T-helper 17 cell (primary cell): ENCODE measurements around the gene HACL1. TPM values are rescaled to one million over a fixed set of nuclear protein-coding genes. Genes with fewer than 3 reads are reported as not detected.
A peak's percentile ranks its signal among the peaks of the same experiment; 100 is the strongest.

Experiments
- ATAC-seq: fragments of 150-1000 bp; cut with Tn5 transposase; 2 replicates; pipeline ENCODE4 v1.10.0; 2021; ENCODE audit warnings: mild to moderate bottlenecking, moderate library complexity
- DNase-seq, 3 donors: peaks; one replicate each; pipeline versions ENCODE4 v3.0.0 to v3.0.0-alpha.2; 2020 to 2021
- H3K9me3 ChIP-seq: one replicate; pipeline ENCODE4 v1.7.0; 2013; ENCODE audit warnings: low read length, mild to moderate bottlenecking; ENCODE audit not compliant: control insufficient read depth, poor library complexity, severe bottlenecking
- H3K27ac Mint-ChIP-seq: one replicate; pipeline ENCODE4 v1.8.0; 2022; ENCODE audit warnings: mild to moderate bottlenecking, moderate library complexity, mixed read lengths
- H3K27me3 Mint-ChIP-seq: one replicate; pipeline ENCODE4 v1.8.0; 2022; ENCODE audit warnings: mixed read lengths
- H3K36me3 Mint-ChIP-seq: one replicate; pipeline ENCODE4 v1.8.0; 2022; ENCODE audit warnings: low read depth, mixed read lengths
- H3K4me1 Mint-ChIP-seq: one replicate; pipeline ENCODE4 v1.8.0; 2022; ENCODE audit warnings: mild to moderate bottlenecking, mixed read lengths
- H3K4me3 Mint-ChIP-seq: one replicate; pipeline ENCODE4 v1.8.0; 2022; ENCODE audit warnings: mild to moderate bottlenecking, moderate library complexity, mixed read lengths
- total RNA-seq, 4 donors: library from RNA in 2 of 4; stranded (reverse) in 2 of 4; gene quantifications; one replicate each; pipeline ENCODE4 v1.2.3 and lab custom pipeline; 2022 to 2026

The HACL1 gene
- total RNA-seq, 2 donors from 2014 or later: 34.4 to 41.0 TPM

DNA sequence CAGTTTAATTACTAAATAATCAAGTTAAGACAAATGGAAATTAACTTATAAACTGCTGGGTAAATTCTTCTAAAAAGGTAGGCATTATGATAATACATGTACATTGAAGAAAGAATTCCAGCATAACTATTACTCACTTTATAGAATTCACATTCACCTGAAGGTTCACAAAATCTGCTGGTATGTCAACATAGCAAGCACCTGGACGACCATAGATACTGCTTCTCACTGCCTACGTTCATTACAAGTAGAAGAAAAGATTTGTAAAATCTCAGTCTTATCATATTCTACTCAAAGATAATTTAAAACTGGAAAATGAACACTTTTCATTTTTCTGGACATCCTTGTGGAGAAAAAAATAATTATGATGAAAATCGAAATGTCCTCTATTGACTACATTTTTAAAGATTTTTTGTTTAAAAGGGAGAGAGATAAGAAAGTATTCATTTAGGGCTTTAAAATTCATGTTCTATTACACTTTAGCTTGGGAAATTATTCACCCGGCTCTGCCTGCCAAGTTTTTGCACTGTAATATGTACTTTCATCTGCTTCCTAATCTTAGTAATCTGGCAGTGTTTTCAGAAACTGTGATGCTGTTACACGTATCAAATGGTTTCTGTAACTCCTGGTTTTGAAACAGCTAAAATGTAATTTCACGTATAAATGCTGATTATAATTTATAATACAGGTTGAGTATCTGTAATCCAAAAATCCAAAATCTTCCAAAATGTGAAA, 16.1 kb downstream of the HACL1 start:
- peaks cover 10% of the 10 kb centered on the region for H3K4me1 Mint-ChIP-seq
- no peak for ATAC-seq

DNA sequence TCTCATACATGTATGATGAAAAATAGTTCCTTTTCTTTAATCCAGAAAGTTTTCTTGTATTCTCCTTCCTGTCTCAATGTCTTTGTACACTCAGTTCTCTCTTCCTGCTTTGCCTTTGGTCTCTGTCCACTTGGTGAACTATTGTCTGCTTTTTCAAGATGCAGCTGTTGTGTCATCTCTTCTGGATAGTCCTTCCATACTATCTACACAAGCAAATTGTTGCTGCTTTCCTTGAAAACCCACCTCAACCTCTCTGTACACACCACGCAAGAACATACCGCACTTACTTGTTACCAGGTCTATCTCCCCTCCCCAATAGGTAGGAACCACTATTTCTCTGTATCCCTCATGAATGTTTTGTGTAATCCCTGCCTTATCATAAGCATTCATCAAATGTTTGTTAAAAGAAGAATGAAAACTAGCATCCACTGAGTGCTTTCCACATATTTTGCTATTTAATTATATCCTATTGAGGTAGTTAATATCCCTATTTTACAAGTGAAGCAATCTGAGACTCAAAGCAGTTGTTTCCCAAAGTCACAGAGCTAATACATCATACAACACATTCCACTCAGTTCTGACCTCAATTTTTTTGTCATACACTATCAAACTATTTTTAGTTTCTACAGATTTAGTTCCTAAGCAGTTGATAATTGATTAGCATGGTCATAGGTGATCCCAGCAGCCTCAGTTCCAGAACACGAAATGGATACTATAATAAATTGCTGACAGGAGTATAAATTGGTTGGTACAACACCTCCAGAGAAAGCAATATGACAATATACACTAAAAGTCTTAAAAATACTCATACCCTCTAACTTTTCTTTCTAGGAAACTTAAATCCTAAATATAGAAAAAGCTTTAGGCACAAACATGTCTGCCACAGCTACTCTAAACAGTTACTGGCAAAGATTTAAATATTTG, 19.6 kb downstream of the HACL1 start:
- peaks cover 14% of the 10 kb centered on the region for H3K36me3 Mint-ChIP-seq

More for the DNA sequence above, 16.1 kb downstream of the HACL1 start:
- no peaks in the 10 kb centered on the region for H3K9me3 ChIP-seq
- H3K27me3 Mint-ChIP-seq: no peaks in the 10 kb centered on the region
- no peak for DNase-seq
- no peak overlapping the region for H3K4me3 Mint-ChIP-seq
- H3K36me3 Mint-ChIP-seq: peaks cover 9% of the 10 kb centered on the region
- no peak overlapping the region for H3K27ac Mint-ChIP-seq

DNA sequence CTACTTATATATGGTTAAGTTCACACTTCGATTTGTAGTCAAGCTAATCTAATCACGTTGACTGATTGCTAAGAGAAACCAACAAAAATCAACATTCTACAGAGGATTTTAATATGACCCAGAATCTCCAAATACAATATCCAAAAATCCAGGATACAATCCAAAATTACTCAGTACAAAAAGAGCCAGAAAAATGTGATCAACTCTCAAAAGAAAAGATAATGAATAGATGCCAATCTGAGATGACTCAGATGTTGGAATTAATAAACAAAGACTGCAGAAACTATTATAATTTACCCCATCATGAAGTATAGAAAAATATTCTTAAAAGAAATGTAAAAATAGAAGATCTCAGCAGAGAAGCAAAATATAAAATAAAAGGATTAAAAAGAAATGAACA, 22.3 kb downstream of the HACL1 start:
- no peak overlapping the region for H3K4me3 Mint-ChIP-seq
- H3K27ac Mint-ChIP-seq: peak overlapping the region; percentile 37
- peaks cover 14% of the 10 kb centered on the region for H3K36me3 Mint-ChIP-seq
- ATAC-seq (no peak), DNase-seq (no peak)
- H3K27me3 Mint-ChIP-seq: no peaks in the 10 kb centered on the region
- peaks cover 17% of the 10 kb centered on the region for H3K4me1 Mint-ChIP-seq
- no peaks in the 10 kb centered on the region for H3K9me3 ChIP-seq

More for the DNA sequence above, 19.6 kb downstream of the HACL1 start:
- H3K4me3 Mint-ChIP-seq: no peak overlapping the region
- no peaks in the 10 kb centered on the region for H3K9me3 ChIP-seq
- ATAC-seq: no peak
- H3K27me3 Mint-ChIP-seq: no peaks in the 10 kb centered on the region
- DNase-seq: no peak
- H3K4me1 Mint-ChIP-seq: peaks cover 11% of the 10 kb centered on the region
- no peak overlapping the region for H3K27ac Mint-ChIP-seq

DNA sequence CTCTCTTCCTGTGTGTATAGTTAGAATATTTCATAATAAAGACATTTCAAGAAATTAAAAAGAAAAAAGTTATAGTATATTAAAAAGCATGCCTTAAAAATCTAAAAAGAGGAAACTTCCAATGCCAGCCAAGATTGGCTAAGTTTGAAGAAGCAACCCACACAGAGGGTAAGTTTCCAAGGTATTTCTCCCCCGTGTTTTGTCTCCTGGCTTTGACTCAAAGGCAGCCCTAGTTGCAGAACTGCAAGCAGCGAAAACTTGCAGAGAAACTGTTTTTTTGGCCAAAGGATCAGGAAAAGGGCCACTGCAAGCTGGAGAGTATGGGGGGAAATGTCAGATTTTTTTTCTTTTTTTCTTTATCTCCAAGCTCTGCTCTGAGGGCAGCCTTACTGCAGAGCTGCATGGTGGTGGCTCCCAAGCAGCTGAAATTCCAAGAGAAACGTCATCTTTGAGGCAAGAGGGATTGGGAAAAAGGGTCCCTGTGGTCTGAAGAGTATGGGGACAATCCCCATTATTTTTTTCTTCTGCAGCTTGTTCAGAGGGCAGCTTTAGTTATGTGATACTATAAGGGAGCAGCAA, 23.0 kb downstream of the HACL1 start:
- H3K9me3 ChIP-seq: no peaks in the 10 kb centered on the region
- Mint-ChIP-seq H3K27me3 (no peaks in the 10 kb centered on the region), H3K36me3 (peaks cover 14% of the 10 kb centered on the region), H3K4me3 (no peak overlapping the region), H3K4me1 (peaks cover 17% of the 10 kb centered on the region), H3K27ac (peak overlapping the region; percentile 37)
- no peak for ATAC-seq
- no peak for DNase-seq

GRCh38 chr3:15576475-15576874, 24.9 kb downstream of the HACL1 start:
- H3K36me3 Mint-ChIP-seq: peaks cover 11% of the 10 kb centered on the region
- no peaks in the 10 kb centered on the region for H3K9me3 ChIP-seq
- no peaks in the 10 kb centered on the region for H3K27me3 Mint-ChIP-seq
- H3K4me1 Mint-ChIP-seq: peaks cover 14% of the 10 kb centered on the region
- H3K4me3 Mint-ChIP-seq: no peak overlapping the region
- DNase-seq: no peak
- no peak for ATAC-seq
- H3K27ac Mint-ChIP-seq: no peak overlapping the region

DNA sequence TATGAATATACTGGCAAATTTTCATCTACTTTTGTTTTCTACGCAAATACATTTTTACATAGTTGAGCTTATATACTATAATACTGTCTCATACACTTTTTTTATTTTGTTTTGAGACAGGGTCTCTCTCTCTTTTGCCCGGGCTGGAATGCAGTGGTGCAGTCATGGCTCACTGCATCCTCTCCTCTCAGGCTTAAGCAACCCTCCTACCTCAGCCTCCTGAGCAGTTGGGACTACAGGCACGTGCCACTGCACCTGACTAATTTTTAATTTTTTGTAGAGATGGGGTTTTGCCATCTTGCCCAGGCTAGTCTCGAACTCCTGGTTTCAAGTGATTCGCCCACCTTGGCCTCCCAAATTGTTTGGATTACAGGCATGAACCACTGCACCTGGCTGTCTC, 25.9 kb downstream of the HACL1 start:
- no peak for DNase-seq
- H3K9me3 ChIP-seq: no peaks in the 10 kb centered on the region
- Mint-ChIP-seq H3K4me1 (peaks cover 13% of the 10 kb centered on the region), H3K27me3 (no peaks in the 10 kb centered on the region), H3K36me3 (peaks cover 7% of the 10 kb centered on the region), H3K27ac (no peak overlapping the region), H3K4me3 (no peak overlapping the region)
- no peak for ATAC-seq

DNA sequence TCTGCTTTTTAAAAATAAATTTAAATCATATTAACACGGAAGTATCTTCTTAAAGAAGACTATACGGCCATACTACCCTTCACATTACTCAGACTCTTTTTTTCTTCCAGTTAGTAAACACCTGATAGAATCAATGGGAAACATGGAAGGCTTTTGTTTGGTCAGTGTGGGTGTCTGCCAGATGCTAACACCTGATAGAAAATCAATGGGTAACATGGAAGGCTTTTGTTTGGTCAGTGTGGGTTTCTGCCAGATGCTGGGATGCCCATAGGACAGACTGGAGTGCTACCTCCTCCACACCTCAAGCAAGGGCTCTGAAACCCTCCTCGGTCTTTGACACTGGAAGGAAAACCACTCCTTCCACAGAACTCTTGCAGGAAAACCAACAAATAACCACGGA, 29.2 kb downstream of the HACL1 start:
- ATAC-seq (no peak), DNase-seq (no peak)
- no peak overlapping the region for H3K4me3 Mint-ChIP-seq
- no peaks in the 10 kb centered on the region for H3K27me3 Mint-ChIP-seq
- H3K4me1 Mint-ChIP-seq: peaks cover 16% of the 10 kb centered on the region
- no peak overlapping the region for H3K27ac Mint-ChIP-seq
- H3K9me3 ChIP-seq: no peaks in the 10 kb centered on the region
- peaks cover 2% of the 10 kb centered on the region for H3K36me3 Mint-ChIP-seq

GRCh38 chr3:15563190-15563589, 38.2 kb downstream of the HACL1 start:
- H3K9me3 ChIP-seq: no peaks in the 10 kb centered on the region
- Mint-ChIP-seq H3K27ac (peak overlapping the region; percentile 16), H3K4me1 (peaks cover 10% of the 10 kb centered on the region), H3K4me3 (no peak overlapping the region), H3K36me3 (peaks cover 11% of the 10 kb centered on the region), H3K27me3 (no peaks in the 10 kb centered on the region)
- ATAC-seq (no peak), DNase-seq (no peak)

DNA sequence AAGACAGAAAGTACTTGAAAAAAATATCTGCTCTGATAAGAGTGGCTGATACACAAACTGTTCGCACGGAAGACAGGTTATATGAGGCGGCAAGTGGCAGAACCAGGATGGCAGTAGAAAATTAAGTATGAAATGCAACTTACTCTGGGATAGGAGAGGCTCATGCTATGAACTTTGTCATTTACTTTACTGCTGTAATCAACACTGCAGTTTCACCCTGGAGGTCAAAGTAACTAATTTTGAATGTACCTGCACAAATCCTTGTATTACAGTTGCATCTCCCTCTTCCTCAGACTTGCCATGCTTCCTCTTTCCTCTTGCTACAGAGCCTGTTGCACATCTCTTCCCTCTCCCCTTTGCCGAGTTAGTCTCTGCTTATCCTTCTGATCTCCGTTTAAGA, 38.8 kb downstream of the HACL1 start:
- peaks cover 11% of the 10 kb centered on the region for H3K36me3 Mint-ChIP-seq
- H3K9me3 ChIP-seq: no peaks in the 10 kb centered on the region
- ATAC-seq (no peak), DNase-seq (no peak)
- no peak overlapping the region for H3K4me3 Mint-ChIP-seq
- peak overlapping the region; percentile 16 for H3K27ac Mint-ChIP-seq
- peaks cover 10% of the 10 kb centered on the region for H3K4me1 Mint-ChIP-seq
- no peaks in the 10 kb centered on the region for H3K27me3 Mint-ChIP-seq

DNA sequence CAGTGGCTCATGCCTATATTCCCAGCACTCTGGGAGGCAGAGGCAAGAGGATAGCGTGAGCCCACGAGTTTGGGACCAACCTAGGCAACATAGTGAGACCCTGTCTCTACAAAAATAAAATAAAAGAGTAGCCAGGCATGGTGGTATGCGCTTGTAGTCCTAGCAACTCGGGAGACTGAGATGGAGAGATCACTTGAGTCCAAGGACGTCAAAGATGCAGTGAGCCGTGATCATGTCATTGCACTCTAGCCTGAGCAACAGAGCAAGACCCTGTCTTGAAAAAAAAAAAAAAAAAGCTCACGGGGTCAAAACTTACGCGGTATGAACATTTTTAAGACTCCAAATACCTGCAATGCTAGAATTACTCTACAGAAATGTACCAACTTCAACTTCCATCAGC, 42.8 kb downstream of the HACL1 start:
- no peak overlapping the region for H3K4me3 Mint-ChIP-seq
- peaks cover 20% of the 10 kb centered on the region for H3K4me1 Mint-ChIP-seq
- H3K27me3 Mint-ChIP-seq: no peaks in the 10 kb centered on the region
- H3K27ac Mint-ChIP-seq: no peak overlapping the region
- H3K36me3 Mint-ChIP-seq: peaks cover 9% of the 10 kb centered on the region
- ATAC-seq: no peak
- no peak for DNase-seq
- no peaks in the 10 kb centered on the region for H3K9me3 ChIP-seq

- Mint-ChIP-seq H3K36me3 (peaks cover 5% of the 10 kb centered on the region), H3K27ac (no peak overlapping the region), H3K4me3 (no peak overlapping the region), H3K27me3 (no peaks in the 10 kb centered on the region), H3K4me1 (peaks cover 16% of the 10 kb centered on the region)
- H3K9me3 ChIP-seq: no peaks in the 10 kb centered on the region
- DNase-seq (peak; percentile 27 to 58 (median 33)), ATAC-seq (peak; percentile 97)
Measured at GRCh38 chr3:15557511-15557946, 43.8 kb downstream of the HACL1 start.

DNA sequence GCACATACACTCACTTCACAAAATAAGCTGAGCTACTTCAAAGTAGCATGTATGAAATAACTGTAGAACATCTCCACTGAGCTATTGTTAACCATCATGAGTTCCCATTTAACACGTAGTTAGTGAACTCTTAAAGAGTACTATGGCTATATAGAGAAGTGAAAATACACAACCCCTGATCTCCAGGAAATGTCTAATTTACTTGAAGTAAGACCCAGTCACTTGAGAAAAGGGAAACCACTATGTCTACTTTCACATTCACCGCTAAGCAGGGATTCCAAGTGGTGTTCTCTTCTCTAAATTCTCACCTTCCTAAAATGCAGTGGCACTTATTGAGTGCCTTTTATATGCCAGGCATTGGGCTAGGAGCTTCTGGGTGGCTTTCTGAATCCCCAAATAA, 44.9 kb downstream of the HACL1 start:
- Mint-ChIP-seq H3K4me3 (peak overlapping the region; percentile 68), H3K27ac (peak overlapping the region; percentile 89), H3K4me1 (peaks cover 16% of the 10 kb centered on the region), H3K36me3 (peaks cover 5% of the 10 kb centered on the region), H3K27me3 (no peaks in the 10 kb centered on the region)
- H3K9me3 ChIP-seq: no peaks in the 10 kb centered on the region
- ATAC-seq: peak; percentile 54
- DNase-seq: no peak

DNA sequence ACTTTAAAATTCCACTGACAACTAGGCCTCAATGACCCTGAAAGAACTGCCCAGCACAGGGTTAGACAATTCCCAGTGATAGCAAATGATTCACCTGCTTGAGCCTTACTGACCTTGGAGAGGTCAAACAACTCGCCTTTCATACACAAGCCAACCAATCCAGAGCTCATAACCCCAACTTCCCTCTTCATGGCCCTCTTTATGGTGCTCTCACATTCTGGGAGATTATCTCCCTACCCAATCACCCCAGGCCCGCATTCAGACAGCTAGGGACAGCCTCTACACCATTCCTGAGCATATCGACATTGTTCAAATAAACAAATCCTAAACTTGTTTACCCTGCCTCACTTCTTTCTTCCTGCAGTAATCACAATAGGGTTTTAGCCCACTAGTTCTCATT, 47.6 kb downstream of the HACL1 start:
- H3K9me3 ChIP-seq: no peaks in the 10 kb centered on the region
- no peak overlapping the region for H3K4me3 Mint-ChIP-seq
- peaks cover 16% of the 10 kb centered on the region for H3K4me1 Mint-ChIP-seq
- DNase-seq: no peak
- H3K36me3 Mint-ChIP-seq: peaks cover 5% of the 10 kb centered on the region
- no peak overlapping the region for H3K27ac Mint-ChIP-seq
- H3K27me3 Mint-ChIP-seq: no peaks in the 10 kb centered on the region
- ATAC-seq: no peak
